ENCODE measurements around the gene KAT6B.

DNA sequence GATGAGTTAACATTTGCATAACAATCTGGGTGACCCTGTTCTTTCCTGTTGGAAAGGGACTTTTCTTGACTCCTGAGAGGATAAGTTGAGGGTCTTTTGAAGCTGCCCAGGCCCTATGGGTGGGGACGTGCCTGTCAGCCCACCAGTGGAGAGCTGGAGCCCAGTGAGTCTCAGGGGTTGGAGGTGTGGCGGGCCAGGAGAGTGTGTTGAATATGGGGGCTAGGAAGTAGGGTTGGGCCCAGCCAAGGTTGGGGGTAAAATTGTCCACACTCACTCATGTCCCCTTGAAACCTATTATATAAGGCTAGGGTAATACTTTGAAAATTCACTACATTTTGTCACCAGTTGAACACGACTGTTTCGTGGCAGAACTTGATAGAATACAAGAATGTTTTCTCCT is 17.9 kb upstream of the KAT6B start:
- TF ChIP-seq POLR2A (IDR thresholded peaks at IDR 0.05), result no peak
- TF ChIP-seq, protein P1, sequence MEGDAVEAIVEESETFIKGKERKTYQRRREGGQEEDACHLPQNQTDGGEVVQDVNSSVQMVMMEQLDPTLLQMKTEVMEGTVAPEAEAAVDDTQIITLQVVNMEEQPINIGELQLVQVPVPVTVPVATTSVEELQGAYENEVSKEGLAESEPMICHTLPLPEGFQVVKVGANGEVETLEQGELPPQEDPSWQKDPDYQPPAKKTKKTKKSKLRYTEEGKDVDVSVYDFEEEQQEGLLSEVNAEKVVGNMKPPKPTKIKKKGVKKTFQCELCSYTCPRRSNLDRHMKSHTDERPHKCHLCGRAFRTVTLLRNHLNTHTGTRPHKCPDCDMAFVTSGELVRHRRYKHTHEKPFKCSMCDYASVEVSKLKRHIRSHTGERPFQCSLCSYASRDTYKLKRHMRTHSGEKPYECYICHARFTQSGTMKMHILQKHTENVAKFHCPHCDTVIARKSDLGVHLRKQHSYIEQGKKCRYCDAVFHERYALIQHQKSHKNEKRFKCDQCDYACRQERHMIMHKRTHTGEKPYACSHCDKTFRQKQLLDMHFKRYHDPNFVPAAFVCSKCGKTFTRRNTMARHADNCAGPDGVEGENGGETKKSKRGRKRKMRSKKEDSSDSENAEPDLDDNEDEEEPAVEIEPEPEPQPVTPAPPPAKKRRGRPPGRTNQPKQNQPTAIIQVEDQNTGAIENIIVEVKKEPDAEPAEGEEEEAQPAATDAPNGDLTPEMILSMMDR (IDR thresholded peaks at IDR 0.05), result no peak
